Thoracic aorta (tissue), 2 donors: Measurements from ENCODE around the gene MMP20. TPM values are rescaled to one million over a fixed set of nuclear protein-coding genes. Genes with fewer than 3 reads are reported as not detected.

Experiments used
- ATAC-seq: fragments of 150-250 bp; one replicate; pipeline ENCODE4 v1.8.0; 2017; ENCODE audit warnings: low read depth; ENCODE audit not compliant: insufficient number of reproducible peaks, low FRiP score
- DNase-seq: peaks from one replicate; pipeline ENCODE4 v3.0.0-alpha.2; 2020; ENCODE audit warnings: low spot score
- H3K27ac ChIP-seq, 2 donors: fragments of 200-600 bp; sonication (generic); 1 replicate in 1 of 2; 2 replicates in 1 of 2; pipeline ENCODE4 v1.5.1; 2016; ENCODE audit warnings: mild to moderate bottlenecking in 2 of 2, moderate library complexity in 2 of 2
- H3K27me3 ChIP-seq: fragments of 200-600 bp; sonication (generic); replicated peaks from 2 replicates; pipeline ENCODE4 v1.6.0; 2016; ENCODE audit warnings: mild to moderate bottlenecking; ENCODE audit not compliant: insufficient read depth
- H3K36me3 ChIP-seq: fragments of 200-600 bp; sonication (generic); one replicate; pipeline ENCODE4 v1.5.1; 2016
- H3K4me1 ChIP-seq, 2 donors: fragments of 200-600 bp; sonication (generic); 1 replicate in 1 of 2; 2 replicates in 1 of 2; pipeline versions ENCODE4 v1.5.1 to v1.6.0; 2016; ENCODE audit warnings: low read depth in 2 of 2, mild to moderate bottlenecking in 1 of 2; ENCODE audit not compliant: control insufficient read depth in 1 of 2
- H3K4me3 ChIP-seq: fragments of 200-600 bp; sonication (generic); 2 replicates; pipeline ENCODE4 v1.5.1; 2016; ENCODE audit warnings: mild to moderate bottlenecking
- H3K9me3 ChIP-seq: fragments of 200-600 bp; sonication (generic); 2 replicates; pipeline ENCODE4 v1.5.1; 2016
- CTCF ChIP-seq: fragments of 200-600 bp; sonication (generic); IDR thresholded peaks from one replicate; pipeline ENCODE4 v1.5.1; 2019; ENCODE audit warnings: antibody characterized with exemption
- total RNA-seq, 2 donors: library from RNA; depleted of rRNA; stranded (reverse); fragments of >200 nt; gene quantifications; one replicate each; pipeline versions ENCODE4 v1.1.0 to v1.2.3, GENCODE V29; 2016

MMP20 gene
- total RNA-seq, 2 donors from 2014 or later = not detected

- ATAC-seq = no peak
- H3K9me3 ChIP-seq = no peaks in the 10 kb centered on the region
Measured at GRCh38 chr11:102647430-102647829, 22.3 kb upstream of the MMP20 start.

GRCh38 chr11:102643941-102644340 is 18.8 kb upstream of the MMP20 start:
- H3K36me3 ChIP-seq = no peaks in the 10 kb centered on the region

More at GRCh38 chr11:102647430-102647829, 22.3 kb upstream of the MMP20 start:
- TF ChIP-seq CTCF = no peak
- Histone ChIP-seq H3K36me3 (no peaks in the 10 kb centered on the region), H3K27ac (no peak overlapping the region), H3K4me1 (no peaks in the 10 kb centered on the region), H3K27me3 (no peaks in the 10 kb centered on the region), H3K4me3 (no peak overlapping the region)
- no peak for DNase-seq

DNA sequence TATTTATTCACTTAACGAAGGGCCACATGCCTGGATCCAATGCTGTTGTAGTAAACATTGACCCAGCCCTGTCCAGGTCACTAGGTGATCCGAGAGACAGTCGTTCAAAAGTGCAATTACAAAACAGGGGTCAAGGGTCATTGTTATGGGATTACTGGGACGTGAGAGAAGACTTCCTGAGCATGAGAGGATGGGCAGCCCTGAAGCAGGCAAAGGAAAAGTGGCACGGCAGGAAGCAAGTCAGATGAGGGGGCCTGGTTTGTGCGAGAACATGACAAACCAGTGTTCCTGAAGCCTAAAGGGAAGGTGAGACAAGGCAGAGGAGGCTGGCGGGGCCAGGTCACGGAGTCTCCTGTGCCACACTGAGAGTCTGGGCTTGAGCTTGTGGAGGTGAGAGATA is 15.8 kb upstream of the MMP20 start:
- Histone ChIP-seq H3K4me3 (no peak overlapping the region), H3K27me3 (no peaks in the 10 kb centered on the region), H3K27ac (no peak overlapping the region), H3K9me3 (no peaks in the 10 kb centered on the region), H3K4me1 (no peaks in the 10 kb centered on the region), H3K36me3 (no peaks in the 10 kb centered on the region)
- TF ChIP-seq CTCF = no peak
- ATAC-seq (no peak), DNase-seq (no peak)

More at GRCh38 chr11:102643941-102644340, 18.8 kb upstream of the MMP20 start:
- TF ChIP-seq CTCF = no peak
- no peaks in the 10 kb centered on the region for H3K4me1 ChIP-seq
- no peak for ATAC-seq
- no peaks in the 10 kb centered on the region for H3K9me3 ChIP-seq
- H3K27me3 ChIP-seq = no peaks in the 10 kb centered on the region
- no peak overlapping the region for H3K27ac ChIP-seq
- no peak overlapping the region for H3K4me3 ChIP-seq
- no peak for DNase-seq

DNA sequence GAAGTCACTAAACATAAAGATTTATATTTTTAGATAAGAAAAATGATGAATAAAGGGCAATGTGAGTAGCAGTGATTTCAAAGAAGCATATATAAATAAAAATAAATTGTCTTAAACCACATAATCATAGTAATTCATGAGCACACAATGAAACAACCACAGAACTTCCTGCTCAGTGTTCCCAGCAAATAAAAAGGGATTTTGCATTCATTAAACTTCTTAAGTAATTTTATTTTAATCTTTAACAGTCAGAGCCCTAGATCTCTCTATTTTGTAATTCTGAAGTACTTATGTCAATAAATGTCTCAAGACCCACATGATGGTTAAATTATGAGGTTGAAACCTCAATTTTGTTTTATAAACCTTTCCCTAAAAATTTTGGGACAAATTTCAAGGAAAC is 14.5 kb upstream of the MMP20 start:
- Histone ChIP-seq H3K4me3 (no peak overlapping the region), H3K36me3 (no peaks in the 10 kb centered on the region), H3K9me3 (no peaks in the 10 kb centered on the region), H3K27ac (no peak overlapping the region), H3K4me1 (no peaks in the 10 kb centered on the region), H3K27me3 (no peaks in the 10 kb centered on the region)
- TF ChIP-seq CTCF = no peak
- no peak for DNase-seq
- no peak for ATAC-seq

DNA sequence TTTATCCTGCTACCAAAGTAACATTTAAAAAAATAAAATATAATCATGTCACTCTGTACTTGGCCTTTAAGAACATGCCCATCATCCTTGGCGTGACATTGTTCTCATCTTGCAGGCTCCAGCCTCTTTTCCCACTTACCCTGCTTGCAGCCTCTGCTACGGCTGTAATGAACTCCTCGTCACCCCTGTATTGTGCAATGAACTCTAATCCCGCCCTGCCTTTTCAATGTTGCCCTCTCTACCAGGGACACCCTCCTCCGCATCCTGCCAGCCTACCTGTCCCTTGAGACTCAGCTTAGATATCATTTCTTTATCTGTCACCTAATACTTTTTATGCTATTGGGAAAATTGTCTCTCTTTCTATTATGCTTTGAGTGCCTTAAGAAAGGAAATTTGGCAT is 12.6 kb upstream of the MMP20 start:
- DNase-seq (no peak), ATAC-seq (no peak)
- H3K4me3 ChIP-seq = no peak overlapping the region
- TF ChIP-seq CTCF = no peak
- H3K27me3 ChIP-seq = no peaks in the 10 kb centered on the region
- H3K27ac ChIP-seq = no peak overlapping the region
- no peaks in the 10 kb centered on the region for H3K36me3 ChIP-seq
- H3K9me3 ChIP-seq = no peaks in the 10 kb centered on the region
- no peaks in the 10 kb centered on the region for H3K4me1 ChIP-seq
